ENCODE data around the gene TNS3. TPM values are rescaled to one million over a fixed set of nuclear protein-coding genes. Genes with fewer than 3 reads are reported as not detected.

Gene TNS3
- total RNA-seq, 4 donors from 2014 or later = 6.6 to 16.0 (median 9.6) TPM

- Histone ChIP-seq H3K4me3 (no peak overlapping the region), H3K4me1 (peaks cover 0 to 53% (median 14%) of the 10 kb centered on the region in 3 donors), H3K9me3 (no peaks in the 10 kb centered on the region), H3K36me3 (no peaks in the 10 kb centered on the region), H3K27ac (no peak overlapping the region), H3K27me3 (peaks cover 0 to 61% (median 0%) of the 10 kb centered on the region in 4 donors)
- no peak for TF ChIP-seq POLR2A (IDR thresholded peaks at IDR 0.05)
- TF ChIP-seq, protein P1, sequence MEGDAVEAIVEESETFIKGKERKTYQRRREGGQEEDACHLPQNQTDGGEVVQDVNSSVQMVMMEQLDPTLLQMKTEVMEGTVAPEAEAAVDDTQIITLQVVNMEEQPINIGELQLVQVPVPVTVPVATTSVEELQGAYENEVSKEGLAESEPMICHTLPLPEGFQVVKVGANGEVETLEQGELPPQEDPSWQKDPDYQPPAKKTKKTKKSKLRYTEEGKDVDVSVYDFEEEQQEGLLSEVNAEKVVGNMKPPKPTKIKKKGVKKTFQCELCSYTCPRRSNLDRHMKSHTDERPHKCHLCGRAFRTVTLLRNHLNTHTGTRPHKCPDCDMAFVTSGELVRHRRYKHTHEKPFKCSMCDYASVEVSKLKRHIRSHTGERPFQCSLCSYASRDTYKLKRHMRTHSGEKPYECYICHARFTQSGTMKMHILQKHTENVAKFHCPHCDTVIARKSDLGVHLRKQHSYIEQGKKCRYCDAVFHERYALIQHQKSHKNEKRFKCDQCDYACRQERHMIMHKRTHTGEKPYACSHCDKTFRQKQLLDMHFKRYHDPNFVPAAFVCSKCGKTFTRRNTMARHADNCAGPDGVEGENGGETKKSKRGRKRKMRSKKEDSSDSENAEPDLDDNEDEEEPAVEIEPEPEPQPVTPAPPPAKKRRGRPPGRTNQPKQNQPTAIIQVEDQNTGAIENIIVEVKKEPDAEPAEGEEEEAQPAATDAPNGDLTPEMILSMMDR (IDR thresholded peaks at IDR 0.05) = no peak
- 57 to 61% methylated on average over 4 of the region's 4 CpGs for WGBS, 2 donors
- no peak for DNase-seq
- intact Hi-C loops (cut with DNase I) = no loop called here
Measured at GRCh38 chr7:47377741-47378140, 204.2 kb downstream of the TNS3 start.

DNA sequence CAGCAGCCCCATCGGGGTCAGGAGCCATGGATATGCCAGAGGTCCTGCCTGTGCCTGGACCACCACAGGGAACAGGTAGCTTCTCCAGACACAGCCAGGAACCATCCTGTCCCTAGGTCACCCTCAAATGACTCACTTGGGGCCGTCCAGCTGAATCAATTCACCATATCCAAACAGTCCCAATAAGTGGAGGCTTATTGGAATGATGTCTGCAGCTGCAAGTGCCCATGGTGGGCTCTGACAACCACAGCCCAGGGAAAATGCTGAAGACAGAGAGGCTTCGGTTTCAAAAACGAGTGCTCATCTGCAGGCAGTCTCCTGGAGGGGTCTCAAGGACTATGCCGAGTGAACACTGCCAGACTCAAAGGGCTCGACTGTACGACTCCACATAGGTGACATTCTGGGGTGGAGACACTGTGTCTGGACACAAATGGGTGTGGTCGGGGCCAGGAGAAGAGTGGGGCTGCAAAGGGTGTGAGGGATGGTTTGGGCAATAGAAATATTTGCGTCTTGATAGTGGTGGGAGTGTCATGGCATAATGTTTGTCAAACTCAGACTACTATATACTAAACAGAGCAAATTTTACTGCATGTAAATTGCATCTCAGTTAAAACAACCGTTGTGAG lies 204.8 kb downstream of the TNS3 start:
- WGBS, 2 donors = 76 to 84% methylated on average over 7 to 10 of the region's 10 CpGs
- no peaks in the 10 kb centered on the region for H3K9me3 ChIP-seq
- no peak overlapping the region for H3K4me3 ChIP-seq
- no peaks in the 10 kb centered on the region for H3K36me3 ChIP-seq
- DNase-seq = no peak
- intact Hi-C loops (cut with DNase I) = no loop called here
- H3K4me1 ChIP-seq = peaks cover 0 to 55% (median 14%) of the 10 kb centered on the region in 3 donors
- no peak overlapping the region for H3K27ac ChIP-seq
- TF ChIP-seq, protein P1 (IDR thresholded peaks at IDR 0.05) = no peak
- peaks cover 0 to 55% (median 0%) of the 10 kb centered on the region in 4 donors for H3K27me3 ChIP-seq

DNA sequence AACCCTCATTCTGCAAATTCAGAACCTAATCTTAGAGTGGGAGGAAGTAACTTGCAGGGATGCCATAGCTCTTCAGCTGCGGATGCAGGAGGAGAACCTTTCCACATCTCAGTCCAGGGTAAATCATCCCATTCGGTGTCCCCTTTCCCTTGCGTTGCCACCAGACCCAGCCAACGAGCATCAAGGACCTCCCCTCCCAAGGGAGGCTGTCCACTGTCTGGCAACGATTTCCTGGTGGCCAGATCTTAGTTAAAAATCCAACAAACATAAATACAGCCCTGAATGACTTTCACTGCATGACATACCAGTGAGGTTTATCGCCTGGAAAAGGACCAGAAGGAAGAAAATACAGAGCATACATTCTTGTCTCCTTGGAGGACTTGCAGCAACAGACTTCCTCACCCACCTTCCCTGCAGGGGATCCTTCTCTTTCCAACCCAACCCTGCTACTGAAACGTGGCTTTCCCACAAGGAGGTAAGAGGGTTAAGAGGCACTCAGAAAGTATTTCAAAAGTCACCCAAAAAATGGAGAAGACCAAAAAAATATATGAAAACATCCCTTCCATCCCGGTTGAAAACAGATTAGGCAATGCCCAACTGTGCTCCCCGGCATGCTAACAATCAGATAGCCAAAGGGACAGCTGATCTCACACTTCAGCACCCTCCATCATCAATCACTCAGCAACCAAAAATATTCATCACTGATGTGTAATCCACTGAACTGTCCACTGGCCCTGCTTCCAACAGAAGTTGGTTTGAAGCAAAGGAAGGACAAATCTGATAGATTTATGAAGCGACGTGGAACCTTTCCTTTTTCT lies 206.6 kb downstream of the TNS3 start:
- DNase-seq = no peak
- intact Hi-C loops (cut with DNase I) = no loop called here
- peaks cover 0 to 51% (median 0%) of the 10 kb centered on the region in 4 donors for H3K27me3 ChIP-seq
- H3K27ac ChIP-seq = no peak overlapping the region
- 44 to 62% methylated on average over 8 to 10 of the region's 11 CpGs for WGBS, 2 donors
- H3K9me3 ChIP-seq = no peaks in the 10 kb centered on the region
- H3K4me1 ChIP-seq = peaks cover 4 to 55% (median 15%) of the 10 kb centered on the region in 3 donors
- no peak overlapping the region for H3K4me3 ChIP-seq
- TF ChIP-seq POLR2A (IDR thresholded peaks at IDR 0.05) = no peak
- TF ChIP-seq, protein P1 (IDR thresholded peaks at IDR 0.05) = no peak
- H3K36me3 ChIP-seq = no peaks in the 10 kb centered on the region

GRCh38 chr7:47374538-47374937 lies 207.4 kb downstream of the TNS3 start:
- Histone ChIP-seq H3K9me3 (no peaks in the 10 kb centered on the region), H3K4me3 (no peak overlapping the region), H3K27me3 (peaks cover 0 to 43% (median 0%) of the 10 kb centered on the region in 4 donors), H3K4me1 (peaks cover 4 to 49% (median 7%) of the 10 kb centered on the region in 3 donors), H3K36me3 (peaks cover 0 to under 1% (median 0%) of the 10 kb centered on the region in 3 donors), H3K27ac (no peak overlapping the region)
- TF ChIP-seq, protein P1 (IDR thresholded peaks at IDR 0.05) = no peak
- no peak for TF ChIP-seq POLR2A (IDR thresholded peaks at IDR 0.05)
- 76 to 95% methylated on average over 3 of the region's 3 CpGs for WGBS, 2 donors
- intact Hi-C loops (cut with DNase I) = no loop called here
- no peak for DNase-seq

DNA sequence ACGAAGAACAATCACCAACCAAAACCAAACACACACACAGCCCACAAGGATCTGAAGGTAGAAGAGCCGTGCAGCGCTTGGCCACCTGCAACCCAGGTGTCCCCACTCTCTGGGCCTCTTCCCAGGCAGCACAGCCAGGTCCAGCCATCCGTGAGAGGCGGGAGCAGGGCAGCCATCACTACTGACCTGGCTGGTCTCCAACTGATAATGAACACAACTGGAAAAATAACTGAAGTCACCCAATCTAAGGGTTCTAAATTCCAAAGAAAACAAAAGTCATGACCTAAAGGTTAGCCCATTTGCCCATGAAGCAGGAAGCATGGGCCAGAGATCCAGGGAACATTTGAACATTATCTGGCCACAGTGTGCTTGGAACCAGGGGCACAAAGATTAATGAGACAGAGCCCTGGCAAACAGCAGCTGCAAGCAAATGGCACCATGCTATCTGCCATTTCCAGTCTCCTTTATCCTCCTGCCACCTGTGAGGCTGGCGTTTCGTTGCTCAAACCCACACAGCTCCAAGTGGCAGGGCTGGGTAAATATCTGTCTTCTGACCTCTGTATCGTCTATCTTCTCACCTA lies 207.9 kb downstream of the TNS3 start:
- Histone ChIP-seq H3K27ac (no peak overlapping the region), H3K9me3 (no peaks in the 10 kb centered on the region), H3K27me3 (peaks cover 0 to 41% (median 0%) of the 10 kb centered on the region in 4 donors), H3K4me1 (peaks cover 4 to 43% (median 6%) of the 10 kb centered on the region in 3 donors), H3K4me3 (no peak overlapping the region), H3K36me3 (peaks cover 0 to 6% (median 0%) of the 10 kb centered on the region in 3 donors)
- TF ChIP-seq, protein P1 (IDR thresholded peaks at IDR 0.05) = no peak
- no peak for TF ChIP-seq POLR2A (IDR thresholded peaks at IDR 0.05)
- intact Hi-C loops (cut with DNase I) = no loop called here
- 78 to 91% methylated on average over 6 of the region's 8 CpGs for WGBS, 2 donors
- no peak for DNase-seq
